ENCODE measurements around the gene SSH2.

The SSH2 gene

DNA sequence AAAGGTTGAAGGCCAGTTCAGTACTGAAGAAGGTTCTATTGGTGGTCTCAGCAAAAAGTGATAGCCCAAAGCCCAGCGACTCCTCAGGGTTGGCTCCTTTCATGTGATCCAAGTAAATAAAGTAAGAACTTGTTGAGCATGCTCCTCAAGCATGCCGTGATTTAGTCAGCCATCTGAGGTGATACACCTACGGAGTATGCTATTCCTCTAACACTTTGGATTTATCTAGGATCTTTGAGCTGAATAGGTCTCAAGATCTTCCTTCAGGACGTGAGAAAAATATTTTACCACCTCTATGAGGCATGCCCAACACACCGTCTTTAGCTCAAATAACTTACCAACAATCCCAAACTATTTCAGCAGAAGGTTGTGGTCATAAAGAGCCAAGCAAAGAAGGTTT is 154.0 kb downstream of the SSH2 start:
- DNase-seq, result no peak

DNA sequence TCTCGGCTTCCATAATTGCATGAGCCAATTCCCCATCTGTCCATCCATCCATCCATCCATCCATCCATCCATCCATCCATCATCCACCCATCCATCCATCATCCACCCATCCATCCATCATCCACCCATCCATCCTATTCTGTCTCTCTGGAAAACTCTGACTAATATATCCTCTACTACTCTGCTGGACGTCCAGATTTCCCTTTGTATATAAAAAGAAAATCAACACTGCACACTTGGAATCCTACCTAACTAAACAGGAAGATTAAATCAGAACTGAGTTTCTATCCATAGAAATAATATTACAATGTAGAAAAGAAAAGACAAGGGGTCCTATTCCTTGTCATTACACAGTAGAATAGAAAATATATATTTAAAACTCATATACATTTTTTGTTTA is 157.0 kb downstream of the SSH2 start:
- DNase-seq, result no peak

DNA sequence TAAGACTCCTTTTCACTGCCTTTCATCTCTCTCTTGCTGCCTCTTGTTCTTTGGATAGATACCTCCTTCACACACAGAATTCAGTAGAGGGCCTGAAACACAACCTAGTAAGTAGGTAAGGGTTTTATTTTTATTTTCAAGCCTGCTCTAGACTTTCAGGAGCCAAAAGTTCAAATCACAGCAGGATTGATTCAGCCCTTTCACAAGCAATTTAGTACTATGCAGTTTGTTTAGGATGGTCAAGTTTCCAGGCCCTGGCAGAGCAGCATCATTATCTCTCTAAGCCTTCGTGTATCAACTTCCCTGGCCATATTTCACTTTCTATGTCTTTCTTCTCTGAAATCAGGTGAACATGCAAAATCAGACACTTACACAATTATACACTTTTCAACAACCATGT is 158.5 kb downstream of the SSH2 start:
- DNase-seq, result no peak

DNA sequence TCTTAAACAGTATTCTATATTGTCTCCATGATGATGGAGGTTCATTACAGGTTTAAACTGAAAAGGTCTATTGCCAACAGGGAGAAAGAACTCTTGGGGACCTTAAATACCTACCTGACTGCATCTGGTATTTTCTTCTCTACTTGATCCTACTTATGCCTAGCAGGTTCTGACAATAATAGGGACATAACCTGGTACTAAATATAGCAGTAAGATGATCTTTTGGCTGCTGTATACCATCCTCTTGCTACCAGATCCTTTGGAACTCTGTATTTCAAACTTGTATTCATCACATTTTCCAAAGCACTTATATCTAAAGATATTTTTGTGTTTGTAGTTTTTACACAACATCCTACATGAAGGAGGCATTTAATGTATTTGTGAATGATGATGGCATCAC is 160.8 kb downstream of the SSH2 start:
- no peak for DNase-seq

DNA sequence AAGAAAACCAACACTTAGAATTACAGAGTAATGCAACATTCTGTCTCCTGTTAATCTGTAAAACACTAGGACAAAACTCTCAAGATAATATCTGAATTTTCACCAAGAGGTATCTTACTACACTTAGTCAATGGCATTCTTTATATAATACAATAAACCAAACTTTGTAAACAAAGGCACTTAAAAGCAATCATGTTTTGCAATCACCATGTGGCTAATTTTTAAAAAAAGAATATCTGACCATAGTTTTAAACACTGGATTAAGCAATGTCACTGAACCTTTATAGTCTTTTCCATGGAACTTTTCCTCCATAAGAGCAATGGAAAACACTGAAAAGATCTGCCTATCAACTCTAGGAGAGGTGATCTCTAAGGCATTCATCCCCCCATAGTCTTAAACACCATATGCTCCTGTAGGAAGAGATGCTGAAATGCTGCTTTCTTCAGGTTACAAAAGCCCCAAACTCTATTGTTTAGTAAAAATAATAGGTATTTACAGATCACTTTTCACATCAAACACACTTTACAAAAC is 163.2 kb downstream of the SSH2 start:
- no peak for DNase-seq

DNA sequence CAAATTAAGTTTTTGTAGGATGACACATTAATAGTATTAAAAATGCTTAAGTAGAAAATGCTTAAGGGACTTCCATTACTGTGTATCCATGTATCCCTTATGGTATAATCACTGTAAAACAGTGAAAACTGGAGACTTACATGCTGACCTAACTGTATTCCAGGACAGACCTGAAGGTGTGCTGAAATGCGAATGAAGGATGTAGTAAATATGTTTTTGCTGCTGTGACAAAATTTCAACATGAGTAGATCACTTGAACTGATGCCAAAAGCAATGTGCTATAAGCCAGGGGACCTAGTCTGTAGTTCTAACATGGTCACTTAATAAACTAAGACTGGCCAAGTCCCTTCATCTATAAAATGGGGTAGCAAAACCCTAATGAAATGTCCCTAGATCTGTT is 165.3 kb downstream of the SSH2 start:
- no peak for DNase-seq

DNA sequence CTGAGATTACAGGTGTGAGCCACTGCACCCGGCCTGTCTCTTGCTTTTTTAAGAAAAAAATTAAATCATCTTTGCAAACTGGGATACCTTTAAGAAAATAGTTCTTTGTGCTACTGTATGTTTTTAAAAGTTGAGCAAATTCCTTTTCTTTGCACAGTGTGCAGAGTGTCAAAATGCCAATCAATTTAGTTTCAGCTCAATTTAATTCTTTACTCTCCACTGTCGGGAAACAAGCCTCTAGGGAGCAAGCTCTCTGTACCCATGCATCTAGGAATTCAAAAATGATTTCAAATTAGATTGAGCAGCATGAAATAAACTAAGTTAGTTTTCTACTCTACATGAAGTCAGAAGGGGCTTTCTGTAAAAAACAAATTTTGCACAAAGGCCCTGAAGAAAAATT is 165.8 kb downstream of the SSH2 start:
- DNase-seq, result no peak

DNA sequence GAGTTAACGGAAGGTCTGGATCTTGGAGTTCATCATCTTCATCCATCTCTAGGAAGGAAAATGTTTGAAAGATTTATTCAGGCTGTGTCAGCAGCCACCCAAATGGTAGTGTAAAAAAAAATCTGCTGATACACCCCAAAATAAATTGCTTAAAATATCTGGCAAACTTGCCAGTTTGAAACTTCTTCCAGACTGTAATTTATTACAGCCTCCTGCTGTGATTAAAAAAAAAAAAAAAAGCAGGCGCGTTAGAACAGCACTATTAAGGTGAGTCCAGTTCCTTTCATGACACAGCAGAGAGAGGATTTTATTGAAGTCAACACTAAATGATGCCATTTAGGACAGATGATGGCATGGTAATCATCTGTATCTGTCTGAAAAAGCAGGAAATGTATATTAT is 166.8 kb downstream of the SSH2 start:
- no peak for DNase-seq

DNA sequence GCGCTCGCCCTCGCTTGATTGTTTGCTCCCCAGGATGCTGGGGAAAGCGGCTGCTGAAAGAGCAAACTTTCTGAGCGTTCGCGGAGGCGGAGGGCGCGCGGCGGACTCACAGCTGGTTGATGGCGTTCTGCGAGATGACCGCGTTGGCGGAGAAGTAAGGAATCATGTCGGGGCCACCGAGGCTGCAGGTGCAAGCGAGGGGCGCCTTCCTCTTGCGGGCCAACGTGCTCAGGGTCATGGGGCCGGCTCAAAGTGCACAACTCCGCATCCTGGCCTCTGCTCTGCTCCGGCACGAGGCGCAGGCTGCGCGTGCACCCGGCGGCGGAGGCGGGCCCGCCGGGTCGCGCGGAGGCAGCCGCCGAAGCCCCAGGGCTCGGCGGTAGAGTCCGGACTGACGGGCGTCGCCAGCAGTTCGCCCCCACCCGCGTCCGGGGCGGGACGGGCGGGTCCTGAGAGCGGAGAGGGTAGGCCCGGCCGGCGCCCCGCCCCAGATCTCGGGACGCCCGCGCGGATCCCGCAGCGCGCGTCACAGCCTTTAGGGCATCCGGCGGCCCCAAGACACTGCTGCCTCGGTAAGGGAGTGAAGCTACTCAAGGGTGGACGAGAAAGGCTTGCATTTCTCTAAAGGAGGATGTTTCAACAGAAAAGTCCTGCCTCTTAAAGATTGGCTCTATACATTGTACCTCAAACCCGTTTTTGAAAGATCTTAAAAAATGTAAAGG is 168.8 kb downstream of the SSH2 start:
- no peak for DNase-seq

DNA sequence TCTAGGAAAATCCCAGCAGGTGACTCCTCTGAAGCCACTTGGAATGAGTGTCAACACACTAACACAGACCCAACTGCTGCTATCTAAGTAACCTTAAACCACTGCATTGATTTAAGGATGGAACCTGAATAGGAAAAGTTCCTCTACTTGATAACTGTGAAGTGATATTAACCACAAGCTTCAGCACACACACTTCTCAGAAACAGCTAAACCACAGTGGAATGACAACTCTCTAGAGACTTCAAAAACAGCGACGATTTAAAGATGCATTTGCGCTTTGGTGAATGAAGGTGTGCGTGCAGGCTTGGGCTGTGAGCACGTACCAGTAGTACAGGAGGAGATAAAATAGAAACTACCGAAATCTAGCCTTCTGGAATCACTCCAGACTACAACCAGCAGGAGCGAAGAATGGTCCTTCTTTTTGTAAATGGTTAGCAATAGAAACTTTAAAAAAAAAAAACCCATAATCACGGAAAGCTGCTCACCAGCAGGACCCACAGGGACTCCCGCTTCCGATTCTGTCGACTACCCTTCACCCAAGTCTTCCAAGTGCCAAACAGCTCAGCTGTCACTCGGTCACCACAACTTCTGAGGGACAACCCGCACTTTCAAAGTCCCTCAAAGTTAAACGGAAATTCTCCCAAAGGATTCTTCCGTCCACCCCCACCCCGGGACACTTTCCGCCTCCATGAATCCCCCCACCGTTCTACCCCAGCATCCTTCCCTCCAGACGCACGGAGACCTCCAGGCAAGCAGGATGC is 169.6 kb downstream of the SSH2 start:
- peak; percentile 31 for DNase-seq

DNA sequence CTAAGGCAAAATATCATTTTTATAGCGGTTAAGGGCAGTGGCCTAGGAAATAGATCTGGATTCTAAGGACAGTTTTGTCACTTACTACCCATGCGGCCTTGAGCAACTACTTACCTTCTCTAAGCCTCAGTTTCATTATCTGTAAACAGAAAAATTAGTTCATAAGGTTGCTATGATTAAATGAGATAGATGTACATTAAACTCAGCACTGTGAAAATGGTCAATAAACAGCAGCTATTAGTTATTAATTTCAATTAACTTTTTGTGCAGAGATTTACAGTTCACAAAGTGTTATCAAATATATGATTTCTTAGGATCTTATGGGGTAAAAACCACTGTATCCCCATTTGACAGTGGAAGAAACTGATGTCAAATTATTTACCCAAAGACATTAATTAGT is 171.8 kb downstream of the SSH2 start:
- no peak for DNase-seq

DNA sequence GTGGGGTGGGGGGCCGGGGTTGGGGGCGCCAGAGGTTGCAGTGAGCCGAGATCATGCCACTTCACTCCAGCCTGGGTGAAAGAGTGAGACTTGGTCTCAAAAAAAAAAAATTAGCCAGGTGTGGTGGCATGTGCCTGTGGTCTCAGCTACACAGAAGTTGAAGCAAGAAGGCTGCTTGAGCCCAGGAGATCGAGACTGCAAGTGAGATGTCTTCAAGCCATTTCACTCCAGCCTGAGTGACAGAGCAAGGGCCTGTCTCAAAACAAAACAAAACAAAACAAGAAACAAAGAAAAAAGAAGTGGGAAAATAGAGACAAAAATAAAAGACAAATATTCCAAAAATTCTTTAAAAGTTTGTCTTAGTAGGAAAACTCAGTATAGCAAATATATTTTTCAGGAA is 172.2 kb downstream of the SSH2 start:
- no peak for DNase-seq

DNA sequence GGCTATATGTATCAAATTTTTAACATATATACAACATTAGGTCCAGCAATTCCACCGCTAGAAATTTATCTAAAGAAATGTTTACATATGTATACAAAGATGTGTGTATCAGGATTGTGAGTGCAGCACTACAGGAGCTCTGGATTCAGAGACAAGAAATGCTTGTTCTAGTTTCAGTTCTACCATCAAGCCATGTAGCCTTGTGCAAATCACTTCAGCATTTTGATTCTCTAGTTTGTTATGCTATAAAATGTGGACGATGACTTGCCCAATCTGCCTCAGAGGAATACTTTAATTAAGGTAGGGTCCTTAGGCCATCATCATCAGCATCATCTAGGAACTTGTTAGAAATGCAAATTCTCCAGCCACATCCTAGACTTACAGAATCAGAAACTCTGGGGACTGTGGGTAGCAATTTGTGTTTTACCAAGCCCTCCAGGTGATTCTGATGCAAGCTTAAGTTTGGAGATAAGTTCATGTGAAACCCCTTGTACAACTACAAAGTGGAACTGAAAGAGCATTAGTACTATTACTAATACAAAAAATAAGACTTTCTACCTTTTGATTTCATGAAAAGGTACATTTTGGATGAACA is 176.1 kb downstream of the SSH2 start:
- no peak for DNase-seq

DNA sequence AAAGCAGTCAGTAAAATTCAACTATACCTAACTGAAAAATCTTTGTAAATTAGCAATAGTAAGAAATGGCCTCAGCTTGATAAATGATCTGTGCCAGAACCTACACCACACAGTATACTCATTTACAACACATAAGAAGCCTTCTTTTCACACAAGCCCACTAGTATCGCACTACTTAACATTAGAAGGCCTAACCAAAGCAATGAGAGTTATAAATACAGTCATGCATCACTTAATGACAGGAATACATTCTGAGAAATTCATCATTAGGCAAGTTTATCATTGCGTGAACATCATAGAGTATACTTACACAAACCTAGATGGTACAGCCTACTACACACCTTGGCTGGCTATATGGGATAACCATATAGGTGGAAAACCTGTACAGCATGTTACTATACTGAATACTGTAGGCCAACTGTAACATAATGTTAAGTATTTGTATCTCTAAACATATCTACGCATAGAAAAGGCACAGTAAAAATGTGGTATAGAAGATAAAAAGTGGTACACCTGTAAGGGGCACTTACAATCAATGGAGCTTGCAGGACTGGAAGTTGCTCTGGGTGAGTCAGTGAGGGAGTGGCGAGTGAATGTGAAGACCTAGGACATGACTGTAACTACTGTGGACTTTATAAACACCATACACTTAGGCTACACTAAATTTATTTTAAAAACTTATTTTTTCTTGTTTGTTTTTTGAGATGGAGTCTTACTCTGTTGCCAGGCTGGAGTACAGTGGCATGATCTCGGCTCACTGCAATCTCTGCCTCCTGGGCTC is 180.8 kb downstream of the SSH2 start:
- no peak for DNase-seq

DNA sequence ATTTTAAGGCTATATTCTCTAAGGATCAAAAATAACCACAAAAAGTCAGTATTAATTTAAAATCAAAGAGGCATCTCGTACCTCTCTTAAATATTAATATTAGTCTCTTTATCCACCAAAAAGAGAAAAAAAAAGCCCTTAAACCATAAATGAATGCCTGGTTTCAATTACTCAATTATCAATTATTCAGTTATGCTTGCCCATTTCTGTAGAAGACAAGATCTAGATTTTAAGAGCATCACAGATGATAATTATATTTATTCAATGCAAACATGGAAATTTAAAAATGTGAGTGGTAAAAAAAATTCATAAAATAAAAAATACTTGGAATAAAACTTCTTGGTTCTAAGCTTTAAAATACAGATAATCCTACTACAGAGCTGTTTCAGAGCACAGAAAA is 181.6 kb downstream of the SSH2 start:
- DNase-seq, result no peak

DNA sequence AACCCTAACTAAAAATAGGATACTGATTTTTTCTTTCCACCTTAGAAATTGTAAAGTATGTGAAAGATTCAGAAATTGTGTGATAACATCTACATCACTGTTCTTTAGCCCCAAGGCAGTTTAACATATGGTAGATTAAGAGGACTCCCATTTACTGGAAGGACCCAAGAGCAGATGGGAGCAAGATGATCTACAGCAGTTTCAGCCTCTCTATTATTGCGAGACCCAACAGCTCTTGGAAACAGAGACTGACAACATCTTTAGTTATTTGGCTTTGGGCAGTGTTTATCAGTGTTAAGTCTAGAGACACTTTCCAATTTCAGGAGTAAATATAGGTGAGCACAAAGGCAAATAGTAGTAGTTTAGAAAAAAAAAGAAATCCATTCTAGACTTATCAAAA is 182.4 kb downstream of the SSH2 start:
- no peak for DNase-seq

DNA sequence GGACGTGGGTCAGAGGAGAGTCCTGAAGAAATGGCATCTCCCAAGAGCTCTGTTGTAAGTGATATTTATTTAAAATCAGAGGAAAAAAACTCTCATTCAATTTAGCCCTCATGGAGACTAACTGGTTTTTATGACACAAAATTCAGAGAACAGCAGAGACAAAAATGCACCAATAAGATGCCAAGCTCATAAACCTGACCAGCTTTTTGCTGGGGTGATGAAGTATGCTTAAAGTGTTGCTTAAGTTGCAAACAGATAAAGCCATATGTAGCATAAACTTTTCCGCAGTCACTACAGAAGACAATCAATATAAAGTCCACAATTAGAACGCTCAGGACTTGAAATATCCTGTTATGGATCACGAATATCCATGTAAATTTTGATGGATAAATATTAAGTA is 183.4 kb downstream of the SSH2 start:
- no peak for DNase-seq

DNA sequence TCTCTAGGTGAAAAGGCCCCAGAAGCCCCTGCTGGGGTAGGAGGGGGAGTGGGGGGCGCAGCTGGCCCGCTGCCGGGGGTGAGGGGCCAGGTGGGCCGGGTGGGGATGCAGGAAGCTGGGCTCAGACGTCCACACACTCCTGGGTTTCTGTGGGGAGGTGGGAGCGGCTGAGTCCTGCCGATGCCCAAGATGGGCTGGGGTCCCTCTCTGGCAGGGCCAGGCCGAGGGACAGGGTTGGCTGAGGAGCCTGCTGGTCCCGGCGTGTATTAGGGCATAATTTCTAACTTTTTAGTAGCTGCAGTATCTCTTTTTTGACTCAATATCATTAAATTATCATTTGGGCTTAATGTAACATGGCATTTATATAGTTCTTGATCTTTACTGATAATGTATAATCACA is 185.9 kb downstream of the SSH2 start:
- no peak for DNase-seq

DNA sequence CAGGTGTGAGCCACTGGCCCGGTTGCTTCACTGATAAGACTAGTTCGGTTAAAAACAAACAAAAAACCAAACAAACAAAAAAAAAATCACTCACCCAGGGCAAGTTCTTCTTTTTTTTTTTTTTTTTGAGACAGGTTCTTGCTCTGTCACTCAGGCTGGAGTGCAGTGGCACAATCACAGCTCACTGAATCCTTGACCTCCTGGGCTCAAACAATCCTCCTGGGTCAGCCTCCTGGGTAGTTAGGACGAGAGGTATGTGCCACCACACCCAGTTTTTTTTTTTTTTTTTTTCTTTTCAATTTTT is 187.9 kb downstream of the SSH2 start:
- DNase-seq, result no peak

DNA sequence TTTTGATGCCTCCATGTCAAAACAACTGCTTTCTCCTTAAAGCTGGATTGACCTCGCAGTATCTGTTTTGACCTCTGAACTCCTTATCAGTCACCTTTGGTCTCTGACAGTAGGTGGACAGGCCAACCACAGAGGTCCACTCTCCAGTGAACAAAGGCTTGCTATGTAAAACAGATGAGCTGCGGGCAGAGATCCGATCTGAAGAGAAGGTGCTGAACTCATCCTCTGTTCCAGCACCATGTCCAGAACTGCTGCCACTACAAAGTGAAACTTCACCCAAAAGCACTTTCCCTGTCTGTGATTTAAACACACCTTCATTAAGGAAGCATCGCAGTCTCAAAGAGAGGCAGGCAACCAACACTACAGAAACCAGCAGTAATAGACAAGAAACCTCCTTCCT is 190.0 kb downstream of the SSH2 start:
- no peak for DNase-seq

DNA sequence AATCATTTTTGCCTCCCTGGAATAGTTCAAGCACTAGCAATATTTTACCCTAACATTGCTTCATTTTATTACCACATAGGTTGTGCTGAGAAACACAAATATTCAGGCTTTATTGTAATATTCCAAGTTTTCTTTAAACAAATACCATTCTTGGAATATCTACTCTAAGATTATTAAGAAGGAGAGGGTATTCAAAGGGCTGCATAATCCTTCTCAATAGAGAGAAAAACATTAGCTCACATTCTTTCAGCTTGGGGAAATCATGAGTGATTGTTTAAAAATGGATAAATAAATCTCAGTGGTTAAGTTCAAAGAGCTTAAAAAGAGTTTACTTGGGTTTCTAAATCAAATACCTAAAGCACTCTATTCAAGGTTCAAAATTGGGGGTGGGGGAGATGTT is 195.4 kb downstream of the SSH2 start:
- DNase-seq, result no peak

DNA sequence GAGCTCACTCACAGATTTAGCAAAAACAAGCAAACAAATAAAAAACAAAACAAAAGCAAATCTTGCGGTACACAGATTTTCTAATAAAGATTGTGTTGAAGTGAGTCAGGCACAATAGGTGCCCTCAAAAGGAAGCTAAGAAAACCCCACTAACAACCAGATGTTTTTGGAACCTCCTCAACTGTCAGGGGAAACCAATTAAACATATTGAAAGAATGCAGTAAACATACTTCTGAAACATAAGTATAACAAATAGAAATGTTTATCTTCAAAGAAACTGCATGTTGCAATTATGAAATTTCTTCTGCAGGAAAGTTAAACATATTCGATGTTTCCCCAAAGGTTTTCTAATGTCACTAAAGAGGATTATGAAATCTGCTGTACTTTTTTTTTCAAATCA is 196.9 kb downstream of the SSH2 start:
- DNase-seq, result no peak

DNA sequence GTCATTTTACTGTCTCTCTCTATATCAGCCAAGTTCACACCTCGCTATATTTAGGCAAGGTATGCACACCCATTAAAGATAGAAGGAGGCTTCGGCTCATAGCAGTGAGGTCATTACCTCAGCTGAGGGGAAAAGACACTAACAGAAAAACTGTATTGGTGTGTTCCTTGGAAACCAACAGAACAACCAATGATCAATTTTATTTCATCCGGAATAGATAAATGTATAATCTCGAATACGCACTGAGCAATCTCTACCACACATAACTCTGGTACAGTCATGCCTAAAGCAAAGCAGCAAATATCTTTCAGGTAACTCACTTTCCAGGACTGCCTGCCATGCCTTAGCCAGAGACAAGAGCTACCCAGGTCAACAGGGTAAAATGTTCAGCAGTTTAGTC is 197.4 kb downstream of the SSH2 start:
- DNase-seq, result no peak

DNA sequence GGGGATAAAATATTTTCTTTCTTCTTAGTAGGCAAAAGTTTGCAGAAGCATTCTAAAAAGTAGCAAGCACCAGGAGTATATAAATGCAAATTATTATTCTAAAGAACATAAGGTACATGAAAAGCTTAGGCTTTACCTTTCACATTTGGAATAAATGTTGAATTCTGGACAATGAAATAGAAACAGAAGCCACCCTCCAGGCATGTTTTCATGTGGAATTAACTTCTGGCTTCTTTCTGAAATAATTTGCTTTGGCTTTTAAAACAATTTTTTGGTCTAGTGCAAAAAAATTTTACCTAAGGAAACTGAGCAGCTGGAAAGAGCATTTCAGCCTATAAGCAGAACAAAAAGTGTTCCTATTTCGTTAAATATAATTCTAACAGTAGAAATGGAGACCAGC is 197.8 kb downstream of the SSH2 start:
- DNase-seq, result no peak
